HUES64 (cell line): ENCODE results near the gene PRSS37.

Experiments
- H3K27ac ChIP-seq: 2 replicates; pipeline ENCODE4 v1.7.0; 2013; ENCODE audit warnings: low read depth, low read length, inconsistent platforms
- H3K27me3 ChIP-seq: 2 replicates; pipeline ENCODE4 v1.6.1; 2013; ENCODE audit warnings: mild to moderate bottlenecking, low read length; ENCODE audit not compliant: insufficient read depth
- H3K36me3 ChIP-seq: 2 replicates; pipeline ENCODE4 v1.6.1; 2013; ENCODE audit warnings: mild to moderate bottlenecking, low read length; ENCODE audit not compliant: insufficient read depth
- H3K4me1 ChIP-seq: 2 replicates; pipeline ENCODE4 v1.6.1; 2013; ENCODE audit warnings: mild to moderate bottlenecking, low read length, moderate library complexity; ENCODE audit not compliant: insufficient read depth
- H3K4me3 ChIP-seq: 2 replicates; pipeline ENCODE4 v1.5.1; 2013; ENCODE audit warnings: mild to moderate bottlenecking, low read length, moderate library complexity
- H3K9ac ChIP-seq: 2 replicates; pipeline ENCODE4 v1.6.1; 2013; ENCODE audit warnings: mild to moderate bottlenecking, low read depth, low read length
- H3K9me3 ChIP-seq: 2 replicates; pipeline ENCODE4 v1.6.1; 2013; ENCODE audit warnings: low read depth, low read length; ENCODE audit not compliant: insufficient read depth
- WGBS: fragments of 150-250, 120-280 bp; methylation state at CpG from one replicate; pipeline ENCODE4 v1.1.7; 2013; ENCODE audit warnings: missing lambda C conversion rate; 5-methylcytosine and 5-hydroxymethylcytosine counted together

PRSS37 gene

DNA sequence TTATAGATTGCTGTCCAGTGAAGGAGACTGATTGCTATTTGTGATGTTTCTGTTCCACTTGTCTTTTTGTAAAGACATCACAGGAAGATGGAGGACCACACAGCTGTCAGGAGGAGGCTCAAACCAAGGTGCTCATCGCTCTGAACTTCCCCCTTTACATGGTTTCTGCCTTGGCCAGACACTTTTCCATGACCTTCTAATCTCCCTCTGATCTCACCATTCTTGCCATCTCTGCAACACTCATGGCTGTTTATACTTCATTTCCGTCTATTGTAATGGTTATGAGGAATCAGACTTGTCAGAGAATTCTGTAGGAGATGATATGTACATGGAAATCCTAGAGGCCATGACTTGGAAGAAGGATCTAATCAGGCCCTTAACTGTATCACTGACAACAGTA lies 53.0 kb downstream of the PRSS37 start:
- no peak overlapping the region for H3K4me3 ChIP-seq
- peaks cover 18% of the 10 kb centered on the region for H3K36me3 ChIP-seq
- no peak overlapping the region for H3K9ac ChIP-seq
- no peak overlapping the region for H3K27ac ChIP-seq
- H3K9me3 ChIP-seq: no peaks in the 10 kb centered on the region
- H3K4me1 ChIP-seq: no peaks in the 10 kb centered on the region
- 96% methylated on average over 2 of the region's 2 CpGs for WGBS
- H3K27me3 ChIP-seq: no peaks in the 10 kb centered on the region
